Naive B cell (primary cell): ENCODE data around the gene TCEAL3. TPM values are rescaled to one million over a fixed set of nuclear protein-coding genes. Genes with fewer than 3 reads are reported as not detected.
A peak's percentile ranks its signal among the peaks of the same experiment; 100 is the strongest.
"Not testable (repeated sequence)": the region's sequence is repeated elsewhere in the genome, so short reads cannot be mapped to it uniquely, and the experiment has no call there.

Experiments used
- ATAC-seq, 2 donors: fragments of 150-1000 bp; cut with Tn5 transposase; 2 replicates each; pipeline ENCODE4 v1.10.0; 2021; ENCODE audit warnings: low read depth in 2 of 2, mild to moderate bottlenecking in 2 of 2, moderate library complexity in 2 of 2
- DNase-seq: peaks from one replicate; pipeline ENCODE4 v3.0.0; 2022
- H3K27ac Mint-ChIP-seq, 6 donors: one replicate each; pipeline ENCODE4 v1.8.0; 2020 to 2022; ENCODE audit warnings: mild to moderate bottlenecking in 6 of 6, mixed read lengths in 6 of 6, moderate library complexity in 5 of 6, inconsistent platforms in 2 of 6
- H3K27me3 Mint-ChIP-seq, 3 donors: one replicate each; pipeline ENCODE4 v1.8.0; 2021 to 2022; ENCODE audit warnings: mixed read lengths in 3 of 3, mild to moderate bottlenecking in 1 of 3
- H3K36me3 Mint-ChIP-seq, 2 donors: one replicate each; pipeline ENCODE4 v1.8.0; 2020 to 2022; ENCODE audit warnings: mixed read lengths in 2 of 2, inconsistent platforms in 1 of 2, mild to moderate bottlenecking in 1 of 2
- H3K4me1 Mint-ChIP-seq, 3 donors: one replicate each; pipeline ENCODE4 v1.8.0; 2020 to 2022; ENCODE audit warnings: mixed read lengths in 3 of 3, inconsistent platforms in 1 of 3, mild to moderate bottlenecking in 1 of 3, moderate library complexity in 1 of 3
- H3K4me3 Mint-ChIP-seq, 8 donors: one replicate each; pipeline ENCODE4 v1.8.0; 2020 to 2022; ENCODE audit warnings: mild to moderate bottlenecking in 8 of 8, mixed read lengths in 8 of 8, moderate library complexity in 8 of 8, inconsistent platforms in 2 of 8
- H3K9me3 Mint-ChIP-seq, 7 donors: one replicate each; pipeline ENCODE4 v1.8.0; 2020 to 2022; ENCODE audit warnings: mixed read lengths in 7 of 7, mild to moderate bottlenecking in 5 of 7, inconsistent platforms in 2 of 7, moderate library complexity in 1 of 7
- polyA plus RNA-seq, 6 donors: library from polyadenylated mRNA; unstranded; fragments of 300-500 nt; fragmentation: Illumina TruSeq; gene quantifications; one replicate each; pipeline ENCODE4 v1.2.3, GENCODE V29; 2021; ENCODE audit warnings: low read depth in 6 of 6

TCEAL3 gene
- polyA plus RNA-seq: 1 to 10 TPM; 3.5 to 8.0 (median 5.3) TPM

DNA sequence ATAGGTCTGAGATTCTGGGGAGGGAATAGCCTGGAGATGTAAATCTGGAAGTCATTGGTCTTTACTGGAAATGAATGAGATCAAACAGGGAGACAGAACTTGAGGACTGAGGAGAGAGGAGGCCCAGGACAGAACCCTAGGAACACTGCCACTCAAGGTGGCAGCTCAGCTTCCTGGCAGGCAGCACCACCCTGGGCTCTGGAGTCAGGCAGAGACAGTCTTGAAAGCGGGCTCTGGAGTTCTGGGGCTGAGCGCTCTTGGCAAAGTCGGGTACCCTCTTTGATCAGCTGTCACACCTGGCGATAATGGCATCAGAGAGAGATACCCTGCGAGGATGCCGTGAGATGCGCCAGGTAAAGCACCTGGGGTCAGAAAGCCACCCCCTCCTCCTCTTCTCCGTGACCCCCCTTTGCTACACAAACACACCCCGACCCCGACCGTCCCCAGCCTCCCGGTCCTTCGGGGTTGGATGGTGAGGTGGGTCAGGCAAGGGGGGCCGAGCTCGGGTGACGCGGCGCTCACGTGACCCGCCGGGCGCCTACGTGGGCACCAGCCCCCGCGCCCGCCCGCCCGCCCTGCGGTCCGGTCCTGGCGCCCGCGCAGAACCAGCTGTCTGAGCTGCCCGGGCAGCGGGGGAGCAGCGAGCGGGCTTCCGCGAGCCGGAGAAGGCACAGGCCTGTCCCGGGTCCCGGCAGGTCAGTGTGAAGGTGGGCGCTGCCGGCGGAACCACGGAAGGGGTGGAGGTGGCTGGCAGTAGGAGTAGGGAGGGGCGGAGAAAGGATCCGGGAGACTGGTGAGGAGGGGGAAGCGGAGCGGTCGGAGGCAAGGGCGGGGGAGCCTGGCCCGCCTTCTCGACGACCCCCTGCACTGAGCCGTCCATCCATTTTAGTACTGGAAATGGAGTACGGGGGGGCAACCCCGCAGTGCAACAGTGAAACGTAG lies at the start of gene TCEAL3:
TCEAL3 (plus strand) TSS at position 600 of the 942 bp plus-strand sequence. CDS start 1,102 bp downstream, outside the sequence.
- Mint-ChIP-seq H3K27me3 (peaks cover 0 to 26% (median 4%) of the 10 kb centered on the region in 3 donors), H3K4me3 (peak within 1 kb of the TSS; percentile 68 to 93 (median 87)), H3K27ac (peak within 1 kb of the TSS; percentile 36 to 96 (median 86)), H3K9me3 (peaks cover 0 to 4% (median 0%) of the 10 kb centered on the region in 7 donors), H3K4me1 (peaks cover 8 to 17% (median 13%) of the 10 kb centered on the region in 3 donors), H3K36me3 (no peaks in the 10 kb centered on the region)
- DNase-seq: peak; percentile 57
- peak; percentile 88 to 90 for ATAC-seq

- DNase-seq: no peak
- Mint-ChIP-seq H3K27me3 (peaks cover 3 to 11% (median 8%) of the 10 kb centered on the region in 3 donors), H3K4me1 (no peaks in the 10 kb centered on the region), H3K36me3 (no peaks in the 10 kb centered on the region), H3K9me3 (no peaks in the 10 kb centered on the region), H3K27ac (no peak overlapping the region), H3K4me3 (no peak overlapping the region)
- no peak for ATAC-seq
Observed at GRCh38 chrX:103560256-103560655, 47.5 kb upstream of the TCEAL3 start.

- H3K4me3 Mint-ChIP-seq: no peak overlapping the region
- ATAC-seq (no peak), DNase-seq (no peak)
- H3K9me3 Mint-ChIP-seq: no peaks in the 10 kb centered on the region
- H3K4me1 Mint-ChIP-seq: no peaks in the 10 kb centered on the region
- H3K27ac Mint-ChIP-seq: no peak overlapping the region
- no peaks in the 10 kb centered on the region for H3K36me3 Mint-ChIP-seq
- H3K27me3 Mint-ChIP-seq: peaks cover 0 to 5% (median 0%) of the 10 kb centered on the region in 3 donors
Observed at GRCh38 chrX:103562801-103563200, 45.0 kb upstream of the TCEAL3 start.

DNA sequence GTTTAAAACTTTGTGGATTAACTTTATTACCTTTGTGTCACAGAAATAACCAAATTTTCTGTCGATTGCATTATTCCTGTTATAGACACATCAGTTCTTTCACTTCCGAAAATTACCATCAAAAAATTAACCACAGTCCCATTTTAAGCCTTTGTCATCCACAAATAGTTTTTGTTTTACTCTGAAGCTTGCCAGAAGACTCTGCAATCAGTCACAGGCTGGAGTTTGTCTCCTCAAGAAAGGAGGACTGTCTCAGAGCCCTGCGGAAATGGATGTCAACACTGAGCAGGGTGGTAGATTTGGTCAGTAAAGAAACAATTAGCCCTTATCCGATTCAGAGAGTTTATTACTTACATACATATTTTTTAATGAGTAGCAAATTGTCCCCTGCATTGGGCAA lies 42.6 kb upstream of the TCEAL3 start:
- Mint-ChIP-seq H3K4me3 (no peak overlapping the region), H3K36me3 (no peaks in the 10 kb centered on the region), H3K9me3 (no peaks in the 10 kb centered on the region), H3K27ac (no peak overlapping the region), H3K4me1 (no peaks in the 10 kb centered on the region), H3K27me3 (peaks cover 0 to 4% (median 4%) of the 10 kb centered on the region in 3 donors)
- ATAC-seq (no peak), DNase-seq (no peak)

DNA sequence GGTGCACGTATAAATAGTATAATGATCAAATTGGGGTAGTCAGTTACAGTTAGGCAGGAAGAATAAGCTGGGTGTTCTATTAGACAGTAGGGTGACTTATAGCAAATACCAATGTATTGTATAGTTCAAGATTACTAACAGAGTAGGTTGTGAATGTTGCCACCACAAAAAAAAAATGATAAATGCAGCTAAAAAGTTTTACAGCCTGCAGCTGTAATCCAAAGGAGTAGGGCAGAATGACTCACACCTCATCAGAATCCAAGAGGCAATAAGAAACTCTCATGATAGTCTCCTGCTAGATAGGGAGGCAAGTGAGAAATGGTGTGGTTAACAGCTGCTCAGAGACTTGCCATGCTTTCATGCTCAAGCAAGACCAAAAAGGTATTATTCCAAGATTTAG lies 42.0 kb upstream of the TCEAL3 start:
- ATAC-seq (no peak), DNase-seq (no peak)
- Mint-ChIP-seq H3K4me3 (no peak overlapping the region), H3K36me3 (no peaks in the 10 kb centered on the region), H3K27me3 (peaks cover 0 to 4% (median 0%) of the 10 kb centered on the region in 3 donors), H3K4me1 (no peaks in the 10 kb centered on the region), H3K27ac (no peak overlapping the region), H3K9me3 (no peaks in the 10 kb centered on the region)

GRCh38 chrX:103571121-103571520 lies 36.6 kb upstream of the TCEAL3 start:
- peaks cover 0 to 2% (median 0%) of the 10 kb centered on the region in 7 donors for H3K9me3 Mint-ChIP-seq
- no peaks in the 10 kb centered on the region for H3K4me1 Mint-ChIP-seq
- ATAC-seq (no peak), DNase-seq (no peak)
- no peak overlapping the region for H3K4me3 Mint-ChIP-seq
- H3K27ac Mint-ChIP-seq: no peak overlapping the region
- peaks cover 0 to 4% (median 0%) of the 10 kb centered on the region in 3 donors for H3K27me3 Mint-ChIP-seq
- no peaks in the 10 kb centered on the region for H3K36me3 Mint-ChIP-seq

DNA sequence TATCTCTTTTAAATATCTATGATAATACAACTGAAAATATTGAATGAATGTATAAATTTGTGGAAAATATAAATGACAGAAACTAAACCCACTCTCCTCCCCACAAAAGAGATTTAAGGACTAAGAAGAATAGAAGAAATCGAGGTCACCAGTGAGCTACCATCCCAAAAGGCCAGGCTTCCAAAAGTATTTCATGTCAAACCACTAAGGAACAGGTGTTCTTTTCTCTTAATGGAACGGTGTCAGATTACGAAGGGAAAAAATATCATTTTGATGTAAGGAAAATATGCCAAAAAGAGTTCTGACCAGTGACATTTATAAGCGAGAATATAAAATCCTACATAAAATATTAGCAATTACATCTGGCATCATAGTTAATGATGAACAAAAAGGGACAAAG lies 36.0 kb upstream of the TCEAL3 start:
- no peak for DNase-seq

GRCh38 chrX:103573202-103573601 lies 34.6 kb upstream of the TCEAL3 start:
- H3K27me3 Mint-ChIP-seq: peaks cover 0 to 9% (median 6%) of the 10 kb centered on the region in 3 donors
- ATAC-seq (no peak), DNase-seq (no peak)
- H3K9me3 Mint-ChIP-seq: peaks cover 0 to 2% (median 0%) of the 10 kb centered on the region in 7 donors
- H3K4me1 Mint-ChIP-seq: no peaks in the 10 kb centered on the region
- H3K27ac Mint-ChIP-seq: no peak overlapping the region
- H3K36me3 Mint-ChIP-seq: no peaks in the 10 kb centered on the region
- no peak overlapping the region for H3K4me3 Mint-ChIP-seq

More for the DNA sequence above, 36.0 kb upstream of the TCEAL3 start:
- H3K36me3 Mint-ChIP-seq: no peaks in the 10 kb centered on the region
- H3K9me3 Mint-ChIP-seq: peaks cover 0 to 2% (median 0%) of the 10 kb centered on the region in 7 donors
- H3K27me3 Mint-ChIP-seq: peaks cover 0 to 4% (median 3%) of the 10 kb centered on the region in 3 donors
- no peak for ATAC-seq
- no peaks in the 10 kb centered on the region for H3K4me1 Mint-ChIP-seq
- H3K4me3 Mint-ChIP-seq: no peak overlapping the region
- H3K27ac Mint-ChIP-seq: no peak overlapping the region

GRCh38 chrX:103584596-103584995 lies 23.2 kb upstream of the TCEAL3 start:
- Mint-ChIP-seq H3K27ac (no peak overlapping the region), H3K9me3 (peaks cover 0 to 20% (median 3%) of the 10 kb centered on the region in 7 donors), H3K36me3 (no peaks in the 10 kb centered on the region), H3K4me1 (peaks cover 5 to 9% (median 6%) of the 10 kb centered on the region in 3 donors), H3K4me3 (peak overlapping the region in 7 of 8 donors; percentile 13 to 96 (median 88)), H3K27me3 (peaks cover 0 to 9% (median 9%) of the 10 kb centered on the region in 3 donors)
- ATAC-seq (no peak), DNase-seq (no peak)

GRCh38 chrX:103585411-103586313 lies 22.1 kb upstream of the TCEAL3 start, which contains the start of gene TCEAL4:
TCEAL4 (plus strand) TSS chrX:103585515; CDS start chrX:103586676, 1,161 bp downstream.
- peaks cover 0 to 9% (median 8%) of the 10 kb centered on the region in 3 donors for H3K27me3 Mint-ChIP-seq
- H3K4me3 Mint-ChIP-seq: peak within 1 kb of the TSS; percentile 88 to 96 (median 92)
- peak within 1 kb of the TSS; percentile 60 to 89 (median 84) for H3K27ac Mint-ChIP-seq
- peaks cover 0 to 19% (median 3%) of the 10 kb centered on the region in 7 donors for H3K9me3 Mint-ChIP-seq
- DNase-seq (peak; percentile 25), ATAC-seq (peak; percentile 87 to 90)
- H3K4me1 Mint-ChIP-seq: peaks cover 6 to 13% (median 9%) of the 10 kb centered on the region in 3 donors
- no peaks in the 10 kb centered on the region for H3K36me3 Mint-ChIP-seq

DNA sequence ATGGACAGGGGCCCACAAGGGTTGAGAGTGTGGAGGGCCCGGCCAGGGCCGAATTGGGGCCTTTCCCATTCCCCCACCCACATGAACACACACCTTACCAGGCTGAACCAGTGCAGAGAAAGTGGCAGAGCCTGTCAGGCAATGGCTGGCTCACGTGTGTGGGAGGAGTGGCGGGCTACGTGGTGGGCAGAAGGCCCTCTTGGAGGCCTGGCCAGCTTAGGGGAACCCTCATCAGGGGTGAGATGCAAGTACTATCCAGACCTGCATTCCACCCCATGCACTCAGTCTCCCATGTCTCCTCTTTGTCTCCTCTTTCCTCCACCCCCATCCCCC lies 21.5 kb upstream of the TCEAL3 start:
- Mint-ChIP-seq H3K36me3 (no peaks in the 10 kb centered on the region), H3K4me3 (peak overlapping the region; percentile 88 to 96 (median 92)), H3K9me3 (peaks cover 0 to 14% (median 3%) of the 10 kb centered on the region in 7 donors), H3K4me1 (peaks cover 6 to 13% (median 9%) of the 10 kb centered on the region in 3 donors), H3K27me3 (peaks cover 0 to 9% (median 2%) of the 10 kb centered on the region in 3 donors), H3K27ac (peak overlapping the region in 5 of 6 donors; percentile 60 to 89 (median 79))
- DNase-seq: no peak
- ATAC-seq: peak in 1 of 2 donors; percentile 12

DNA sequence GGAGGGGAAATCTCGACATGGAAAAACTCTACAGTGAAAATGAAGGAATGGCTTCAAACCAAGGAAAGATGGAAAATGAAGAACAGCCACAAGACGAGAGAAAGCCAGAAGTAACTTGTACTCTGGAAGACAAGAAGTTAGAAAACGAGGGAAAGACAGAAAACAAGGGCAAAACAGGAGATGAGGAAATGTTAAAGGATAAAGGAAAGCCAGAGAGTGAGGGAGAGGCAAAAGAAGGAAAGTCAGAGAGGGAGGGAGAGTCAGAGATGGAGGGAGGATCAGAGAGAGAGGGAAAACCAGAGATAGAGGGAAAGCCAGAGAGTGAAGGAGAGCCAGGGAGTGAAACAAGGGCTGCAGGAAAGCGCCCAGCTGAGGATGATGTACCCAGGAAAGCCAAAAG lies 21.1 kb upstream of the TCEAL3 start:
- ATAC-seq: no peak
- peaks cover 9 to 13% (median 9%) of the 10 kb centered on the region in 3 donors for H3K4me1 Mint-ChIP-seq
- peak overlapping the region in 7 of 8 donors; percentile 58 to 96 (median 93) for H3K4me3 Mint-ChIP-seq

DNA sequence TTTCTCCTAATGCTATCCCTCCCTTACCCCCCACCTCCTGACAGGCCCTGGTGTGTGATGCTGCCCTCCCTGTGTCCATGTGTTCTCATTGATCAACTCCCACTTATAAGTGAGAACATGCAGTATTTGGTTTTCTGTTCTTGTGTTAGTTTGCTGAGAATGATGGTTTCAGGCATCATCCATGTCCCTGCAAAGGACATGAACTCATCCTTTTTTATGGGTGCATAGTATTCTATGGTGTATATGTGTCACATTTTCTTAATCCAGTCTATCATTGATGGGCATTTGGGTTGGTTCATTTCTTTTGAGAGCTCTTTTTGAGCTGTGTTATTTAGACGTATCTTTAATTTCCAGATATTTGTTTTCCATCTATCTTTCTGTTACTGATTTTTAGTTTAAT lies 15.5 kb upstream of the TCEAL3 start:
- not testable (repeated sequence) for H3K27ac Mint-ChIP-seq, H3K4me3 Mint-ChIP-seq, DNase-seq, H3K27me3 Mint-ChIP-seq, ATAC-seq, H3K36me3 Mint-ChIP-seq, H3K4me1 Mint-ChIP-seq, H3K9me3 Mint-ChIP-seq

More for the DNA sequence above, 21.1 kb upstream of the TCEAL3 start:
- H3K27me3 Mint-ChIP-seq: peaks cover 0 to 8% (median 0%) of the 10 kb centered on the region in 3 donors
- H3K36me3 Mint-ChIP-seq: no peaks in the 10 kb centered on the region
- H3K9me3 Mint-ChIP-seq: peaks cover 0 to 14% (median 5%) of the 10 kb centered on the region in 7 donors
- no peak for DNase-seq
- H3K27ac Mint-ChIP-seq: peak overlapping the region in 3 of 6 donors; percentile 60 to 89 (median 79)
